SJSA1 (cell line): ENCODE measurements around the gene FARS2. TPM values are rescaled to one million over a fixed set of nuclear protein-coding genes. Genes with fewer than 3 reads are reported as not detected.

Source experiments
- DNase-seq, 2 experiments: peaks; one replicate each; pipeline ENCODE4 v3.0.0-alpha.2; 2015 to 2020; ENCODE audit warnings: low spot score in 2 of 2, low read depth in 1 of 2
- H3K27ac ChIP-seq: fragments of 250-450 bp; sonication (Bioruptor Pico); 2 replicates; pipeline ENCODE4 v1.5.1; 2020; ENCODE audit warnings: mild to moderate bottlenecking, moderate library complexity
- H3K27me3 ChIP-seq: fragments of 250-450 bp; sonication (Bioruptor Pico); replicated peaks from 2 replicates; pipeline ENCODE4 v1.5.1; 2020; ENCODE audit warnings: mild to moderate bottlenecking, moderate library complexity
- H3K36me3 ChIP-seq: fragments of 250-450 bp; sonication (Bioruptor Pico); 2 replicates; pipeline ENCODE4 v1.5.1; 2020; ENCODE audit warnings: mild to moderate bottlenecking
- H3K4me1 ChIP-seq: fragments of 250-450 bp; sonication (Bioruptor Pico); replicated peaks from 2 replicates; pipeline ENCODE4 v1.6.1; 2021; ENCODE audit warnings: mild to moderate bottlenecking
- H3K4me3 ChIP-seq: fragments of 250-450 bp; sonication (Bioruptor Pico); 2 replicates; pipeline ENCODE4 v1.5.1; 2020; ENCODE audit warnings: mild to moderate bottlenecking
- H3K9me3 ChIP-seq: fragments of 250-450 bp; sonication (Bioruptor Pico); replicated peaks from 2 replicates; pipeline ENCODE4 v1.5.1; 2020; ENCODE audit warnings: mild to moderate bottlenecking
- total RNA-seq: library from RNA; depleted of rRNA; stranded (reverse); fragments of >200 nt; shearing (Covaris generic); gene quantifications from 2 replicates; pipeline ENCODE4 v1.2.3, GENCODE V29; 2014

Gene FARS2
- total RNA-seq, 1 experiment from 2014 or later, result 13.3 TPM

DNA sequence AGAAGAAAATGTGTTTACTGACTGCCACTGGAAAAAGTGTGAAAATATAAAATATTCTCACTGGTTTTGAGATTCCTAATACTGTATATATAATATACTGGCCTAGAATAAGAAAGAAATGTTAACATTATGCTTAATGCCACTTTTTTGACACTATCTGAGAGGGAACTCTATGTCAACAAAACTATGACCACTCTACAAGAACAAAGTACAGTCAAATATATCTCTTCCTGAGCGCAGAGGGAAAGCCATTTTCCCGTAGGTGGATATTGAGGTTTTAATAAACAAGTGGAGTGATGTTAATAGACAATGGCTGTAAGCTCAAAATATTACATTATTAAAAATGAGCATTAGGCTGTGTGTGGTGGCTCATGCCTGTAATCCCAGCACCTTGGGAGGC lies 25.5 kb upstream of the FARS2 start:
- Histone ChIP-seq H3K36me3 (0 out of 2 replicates have a peak, but pooled peaks cover 7% of the 10 kb centered on the region), H3K27me3 (no peaks in the 10 kb centered on the region), H3K4me1 (peaks cover 15% of the 10 kb centered on the region), H3K4me3 (no peak overlapping the region), H3K9me3 (no peaks in the 10 kb centered on the region), H3K27ac (no peak overlapping the region)
- DNase-seq, result no peak

DNA sequence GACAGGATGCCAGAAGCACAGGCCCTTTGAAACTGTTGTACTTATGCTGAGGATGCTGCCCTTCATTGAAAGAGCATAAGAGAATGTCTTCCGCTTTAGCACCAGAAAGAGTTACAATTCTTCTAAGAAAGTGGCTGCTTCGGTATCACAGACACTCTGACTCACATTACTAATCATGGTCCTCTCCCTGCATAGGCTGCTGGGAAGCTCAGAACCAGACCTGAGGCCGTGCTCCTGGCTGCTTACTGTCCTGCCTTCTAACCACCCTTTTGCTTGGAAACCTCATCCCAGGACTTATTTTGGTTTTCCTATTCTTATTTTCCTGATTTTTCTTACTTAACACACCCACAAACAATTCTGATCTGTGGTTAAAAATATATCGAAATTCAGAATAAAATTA lies 23.5 kb upstream of the FARS2 start:
- H3K27ac ChIP-seq, result no peak overlapping the region
- H3K27me3 ChIP-seq, result no peaks in the 10 kb centered on the region
- no peaks in the 10 kb centered on the region for H3K4me1 ChIP-seq
- H3K4me3 ChIP-seq, result no peak overlapping the region
- H3K36me3 ChIP-seq, result 0 out of 2 replicates have a peak, but pooled peaks cover 7% of the 10 kb centered on the region
- no peaks in the 10 kb centered on the region for H3K9me3 ChIP-seq
- no peak for DNase-seq

DNA sequence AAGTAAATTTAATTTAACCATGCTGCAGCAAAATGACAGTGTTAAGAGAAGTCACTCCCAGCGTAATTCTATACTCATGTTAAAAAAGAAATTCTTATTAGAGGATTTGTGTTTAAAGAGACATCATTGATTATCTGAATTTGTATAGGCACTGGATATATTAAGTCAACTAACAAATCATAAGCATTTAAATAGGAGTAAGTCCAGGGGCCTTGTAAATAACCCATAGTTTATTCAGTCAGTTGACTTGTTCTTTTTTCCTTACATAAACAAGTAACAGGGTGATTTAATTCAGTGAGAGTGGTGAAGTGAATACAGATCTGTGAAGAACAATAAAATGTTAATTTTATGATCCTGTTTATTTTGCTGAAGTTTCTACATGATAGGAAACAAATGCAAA lies 23.0 kb upstream of the FARS2 start:
- no peaks in the 10 kb centered on the region for H3K27me3 ChIP-seq
- H3K4me1 ChIP-seq, result no peaks in the 10 kb centered on the region
- H3K27ac ChIP-seq, result no peak overlapping the region

DNA sequence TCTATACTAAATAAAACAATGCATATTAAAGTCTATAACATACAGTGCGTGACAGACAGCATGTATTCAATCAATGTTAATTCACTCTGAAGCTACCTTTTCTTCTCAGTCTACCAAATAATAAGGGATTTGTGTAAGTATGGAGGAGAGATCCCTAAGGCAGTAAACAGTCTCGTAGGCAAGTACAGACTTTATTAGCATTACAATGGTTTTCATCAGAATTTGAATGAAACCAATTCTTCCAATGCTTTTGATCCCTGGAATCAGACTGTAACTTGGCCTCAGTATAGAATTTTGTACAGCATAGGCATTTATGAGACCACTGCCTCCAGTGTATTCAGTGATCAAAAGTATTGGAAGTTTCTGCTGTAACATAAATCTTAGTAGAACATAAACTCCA lies 20.1 kb upstream of the FARS2 start:
- Histone ChIP-seq H3K9me3 (no peaks in the 10 kb centered on the region), H3K4me3 (no peak overlapping the region), H3K4me1 (peaks cover 5% of the 10 kb centered on the region), H3K27me3 (no peaks in the 10 kb centered on the region), H3K36me3 (peaks cover 4% of the 10 kb centered on the region; the same call in 1 of the 2 replicates), H3K27ac (no peak overlapping the region)
- DNase-seq, result no peak

More for the DNA sequence above, 23.0 kb upstream of the FARS2 start:
- H3K36me3 ChIP-seq, result 0 out of 2 replicates have a peak, but pooled peaks cover 7% of the 10 kb centered on the region
- no peaks in the 10 kb centered on the region for H3K9me3 ChIP-seq
- no peak overlapping the region for H3K4me3 ChIP-seq
- DNase-seq, result no peak

DNA sequence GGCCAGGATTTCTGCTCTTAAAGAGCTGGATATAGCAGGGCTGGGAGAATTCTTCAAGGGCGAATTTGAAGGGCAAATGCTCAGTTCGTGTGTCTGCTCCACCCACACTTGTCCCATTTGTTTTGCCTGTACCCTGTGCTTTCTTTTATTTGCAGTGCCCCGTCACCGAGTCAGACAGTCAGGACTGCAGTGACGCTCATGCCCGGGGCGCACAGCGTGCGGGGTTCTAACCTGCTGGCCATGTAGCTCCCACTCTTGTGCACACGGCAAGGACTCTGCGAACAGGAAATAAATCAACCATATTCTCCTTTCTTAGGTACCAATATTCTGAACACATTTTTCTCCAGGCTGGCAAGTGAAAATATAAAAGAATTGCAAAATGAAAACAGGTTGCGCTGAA lies 18.2 kb upstream of the FARS2 start:
- Histone ChIP-seq H3K27me3 (no peaks in the 10 kb centered on the region), H3K36me3 (peaks cover 4% of the 10 kb centered on the region; the same call in 1 of the 2 replicates), H3K27ac (no peak overlapping the region), H3K4me1 (peaks cover 17% of the 10 kb centered on the region), H3K9me3 (no peaks in the 10 kb centered on the region), H3K4me3 (no peak overlapping the region)
- DNase-seq, result no peak

DNA sequence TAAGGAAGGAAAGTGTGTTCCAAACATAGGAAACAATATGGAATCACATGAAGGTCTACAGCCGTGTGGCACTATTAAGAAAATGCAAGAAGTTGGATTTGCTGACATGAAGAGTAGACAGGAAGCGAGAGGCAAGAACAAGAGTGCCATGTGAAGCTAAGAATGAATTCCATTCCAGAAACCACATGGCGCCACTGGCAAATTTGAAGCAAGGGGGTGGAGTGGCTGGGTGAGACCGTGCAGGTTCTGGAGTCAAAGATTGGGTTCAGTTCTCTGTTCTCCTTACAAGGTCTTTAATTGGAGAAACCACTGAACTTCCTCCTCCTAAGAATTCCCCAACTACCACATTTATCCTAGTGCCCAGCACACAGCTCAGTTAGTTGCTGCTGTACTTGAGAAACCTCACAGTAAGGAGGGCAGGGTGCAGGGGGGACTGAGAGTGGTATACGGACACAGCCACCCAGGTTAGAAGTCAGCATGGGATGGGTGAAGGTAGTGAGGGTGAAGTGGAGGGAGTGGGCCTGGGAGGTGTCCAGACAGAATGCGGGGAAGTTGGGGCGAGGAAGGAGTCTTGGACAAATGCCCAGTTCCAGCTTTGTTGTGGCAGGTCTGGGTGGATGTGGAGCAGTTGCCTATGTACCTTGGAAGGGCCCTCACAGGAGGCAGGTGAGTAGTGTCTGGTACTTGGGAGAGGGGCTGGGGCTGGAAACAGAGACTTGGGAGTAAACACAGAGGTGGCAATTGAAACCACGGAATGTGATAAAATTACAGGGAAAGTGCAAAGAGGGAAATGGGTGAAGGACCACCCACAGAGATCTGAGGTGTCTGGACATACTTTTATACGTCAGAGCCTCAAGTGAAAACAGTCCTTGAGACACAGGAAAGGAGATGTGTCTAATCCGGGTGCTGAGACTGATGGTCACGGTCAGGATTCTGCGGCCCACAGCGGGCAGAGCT lies 14.9 kb upstream of the FARS2 start:
- DNase-seq, result peak; percentile 59 to 77
- Histone ChIP-seq H3K4me3 (no peak overlapping the region), H3K27ac (no peak overlapping the region), H3K4me1 (peaks cover 17% of the 10 kb centered on the region), H3K27me3 (no peaks in the 10 kb centered on the region), H3K9me3 (no peaks in the 10 kb centered on the region), H3K36me3 (peaks cover 8% of the 10 kb centered on the region)

DNA sequence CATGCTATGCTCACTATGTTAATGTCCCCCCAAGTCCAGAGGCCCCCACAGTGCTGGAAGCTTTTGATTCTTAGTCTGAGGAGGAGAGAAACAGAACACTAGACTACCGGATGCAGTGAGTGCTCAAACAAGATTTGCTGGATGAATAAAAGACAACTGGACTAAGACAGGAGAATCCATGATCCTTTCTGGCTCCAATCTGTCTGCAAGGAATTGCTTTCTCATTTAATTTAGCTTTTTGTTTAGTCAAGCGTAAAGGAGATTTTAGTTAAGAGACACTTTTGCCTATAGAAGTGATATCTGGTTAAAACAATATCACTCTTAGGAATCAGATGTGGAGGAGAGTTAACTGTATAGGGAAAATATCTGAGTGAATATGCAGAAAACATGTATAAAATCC lies 14.1 kb upstream of the FARS2 start:
- peaks cover 17% of the 10 kb centered on the region for H3K4me1 ChIP-seq
- H3K9me3 ChIP-seq, result no peaks in the 10 kb centered on the region
- DNase-seq, result no peak
- H3K27ac ChIP-seq, result no peak overlapping the region
- H3K27me3 ChIP-seq, result no peaks in the 10 kb centered on the region
- H3K4me3 ChIP-seq, result no peak overlapping the region
- H3K36me3 ChIP-seq, result peaks cover 8% of the 10 kb centered on the region

DNA sequence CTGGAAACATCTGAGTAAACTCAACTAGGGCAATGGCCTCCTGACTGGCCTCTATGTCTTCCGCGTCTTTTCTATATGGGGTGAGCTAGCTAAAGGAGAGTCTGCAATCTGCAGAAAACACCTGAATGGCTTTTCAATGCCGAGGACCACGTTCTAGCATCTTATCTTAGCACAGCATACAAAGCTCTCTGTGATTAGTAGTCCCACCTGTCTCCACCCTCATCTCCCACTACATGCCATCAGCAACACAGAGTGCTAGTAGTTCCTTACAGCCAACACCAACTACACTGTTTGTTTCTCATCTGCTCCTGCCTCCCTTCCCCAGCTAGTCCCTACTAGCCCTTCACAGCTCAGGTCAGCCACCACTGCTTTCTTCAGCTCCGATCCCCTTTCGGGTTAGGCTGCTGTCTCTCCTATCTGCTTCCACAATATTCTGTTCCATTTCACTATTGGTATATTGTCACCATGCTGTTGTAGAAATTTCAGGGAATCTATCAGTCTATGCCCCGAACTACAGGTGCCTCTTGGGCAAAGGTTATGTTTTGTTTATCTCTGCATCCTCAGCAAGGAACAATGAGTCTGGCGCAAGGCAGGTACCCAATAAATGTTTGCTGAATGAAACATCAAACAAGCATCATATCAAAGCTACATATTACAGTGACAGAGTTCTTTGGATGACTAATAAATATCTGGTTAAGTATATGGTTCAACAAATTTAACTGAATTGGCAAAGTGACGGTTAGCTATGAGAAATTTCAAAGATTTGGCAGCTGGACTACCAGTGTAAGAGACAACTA lies 12.8 kb upstream of the FARS2 start:
- DNase-seq, result no peak
- Histone ChIP-seq H3K27me3 (no peaks in the 10 kb centered on the region), H3K9me3 (no peaks in the 10 kb centered on the region), H3K4me3 (no peak overlapping the region), H3K27ac (no peak overlapping the region), H3K4me1 (peaks cover 17% of the 10 kb centered on the region), H3K36me3 (peaks cover 13% of the 10 kb centered on the region)

DNA sequence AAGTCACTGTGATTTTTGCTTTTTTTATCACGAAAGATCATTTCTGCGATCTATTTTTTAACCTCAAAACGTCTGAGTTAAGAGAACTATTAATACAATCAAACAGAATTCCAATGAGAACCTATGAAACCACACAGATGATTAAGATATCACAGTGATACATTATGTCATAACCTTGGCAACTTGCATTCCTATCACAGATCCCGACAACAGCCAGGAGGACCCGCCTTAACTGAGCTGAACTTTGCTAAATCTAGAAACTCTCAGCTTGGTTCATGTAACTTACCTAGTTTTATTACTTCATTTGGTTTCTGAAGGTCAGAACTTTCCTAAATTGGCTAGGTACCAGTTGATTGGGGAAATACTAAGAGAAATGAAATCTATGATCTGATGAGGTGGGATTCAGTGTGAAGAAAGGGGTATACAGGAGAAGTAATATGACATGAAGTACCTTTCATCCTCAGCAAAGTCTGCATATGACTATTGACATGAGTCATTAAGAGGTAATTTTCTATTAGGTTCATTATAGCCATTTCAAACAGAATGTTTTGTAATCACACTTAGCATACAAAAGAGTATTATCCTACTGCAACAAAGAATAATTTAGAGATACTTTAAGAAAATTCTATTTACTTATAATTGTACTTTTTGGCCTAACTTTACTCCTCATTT lies 11.7 kb upstream of the FARS2 start:
- no peaks in the 10 kb centered on the region for H3K27me3 ChIP-seq

DNA sequence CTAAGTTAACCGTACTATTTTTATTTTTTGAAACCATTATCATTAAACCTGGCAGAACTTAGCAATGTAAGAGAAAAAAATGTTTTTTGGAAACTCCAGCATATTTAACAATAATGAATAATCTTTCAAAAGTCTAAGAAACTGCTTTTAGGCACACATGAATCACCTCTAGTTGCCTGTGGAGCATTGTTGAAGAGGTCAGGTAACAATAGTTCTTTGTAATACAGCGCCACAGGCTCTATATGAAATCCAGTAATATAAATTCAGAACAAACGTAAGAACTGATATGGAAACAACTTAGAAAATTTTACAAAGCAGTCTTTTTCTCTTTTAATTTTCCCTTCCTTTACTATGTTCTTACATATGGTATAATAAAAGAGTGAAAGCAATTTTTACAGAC lies 10.9 kb upstream of the FARS2 start:
- no peak for DNase-seq
- Histone ChIP-seq H3K27ac (no peak overlapping the region), H3K27me3 (no peaks in the 10 kb centered on the region), H3K4me1 (peaks cover 17% of the 10 kb centered on the region), H3K9me3 (no peaks in the 10 kb centered on the region), H3K36me3 (peaks cover 12% of the 10 kb centered on the region), H3K4me3 (no peak overlapping the region)

More for the DNA sequence above, 11.7 kb upstream of the FARS2 start:
- H3K9me3 ChIP-seq, result no peaks in the 10 kb centered on the region
- H3K4me3 ChIP-seq, result no peak overlapping the region
- H3K4me1 ChIP-seq, result peaks cover 17% of the 10 kb centered on the region
- DNase-seq, result no peak
- H3K27ac ChIP-seq, result no peak overlapping the region
- peaks cover 14% of the 10 kb centered on the region for H3K36me3 ChIP-seq

DNA sequence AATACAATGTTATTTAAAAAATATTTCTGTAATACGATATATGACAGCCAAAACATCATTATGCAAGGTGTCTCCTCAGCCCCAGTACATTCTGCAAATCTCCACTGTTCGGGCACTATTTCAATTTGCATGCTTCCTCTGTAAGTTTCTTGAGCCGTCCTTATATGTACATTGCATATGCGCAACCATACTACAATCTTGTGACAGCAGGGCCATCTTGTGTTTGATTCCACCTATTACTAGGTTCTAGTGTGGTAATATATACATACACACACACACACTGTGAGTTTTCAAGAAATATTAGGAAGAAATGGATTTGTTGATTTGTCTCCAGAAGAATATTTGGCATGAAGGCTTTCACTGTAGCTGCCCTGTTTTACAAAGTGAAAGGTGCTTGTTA lies 10.4 kb upstream of the FARS2 start:
- Histone ChIP-seq H3K4me1 (peaks cover 16% of the 10 kb centered on the region), H3K27me3 (no peaks in the 10 kb centered on the region), H3K36me3 (peaks cover 12% of the 10 kb centered on the region), H3K9me3 (no peaks in the 10 kb centered on the region), H3K27ac (no peak overlapping the region), H3K4me3 (no peak overlapping the region)
- no peak for DNase-seq

DNA sequence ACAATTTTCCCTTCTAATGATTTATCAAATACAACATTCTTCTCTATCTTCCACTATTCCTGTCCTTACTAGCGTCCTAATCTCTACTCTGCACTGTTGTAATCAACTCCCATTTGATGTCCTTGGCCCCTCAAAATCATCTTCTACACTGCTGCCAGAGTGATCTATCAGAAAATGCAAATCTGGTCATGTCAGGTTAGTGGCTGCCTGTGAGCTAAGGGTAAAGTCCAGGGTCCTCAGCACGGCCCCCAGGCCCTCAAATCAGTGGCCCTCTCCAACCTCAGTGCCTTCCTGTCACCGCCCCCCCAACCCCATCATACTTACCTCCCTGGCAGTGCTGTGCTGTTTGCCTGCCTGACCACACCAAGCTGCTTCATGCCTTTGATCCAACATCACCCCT lies 4.4 kb upstream of the FARS2 start:
- no peak overlapping the region for H3K27ac ChIP-seq
- no peaks in the 10 kb centered on the region; the same call in 1 of the 2 replicates for H3K9me3 ChIP-seq
- DNase-seq, result no peak
- H3K4me1 ChIP-seq, result peaks cover 7% of the 10 kb centered on the region; the same call in 1 of the 2 replicates
- no peaks in the 10 kb centered on the region for H3K27me3 ChIP-seq
- no peak overlapping the region for H3K4me3 ChIP-seq
- H3K36me3 ChIP-seq, result peaks cover 12% of the 10 kb centered on the region

DNA sequence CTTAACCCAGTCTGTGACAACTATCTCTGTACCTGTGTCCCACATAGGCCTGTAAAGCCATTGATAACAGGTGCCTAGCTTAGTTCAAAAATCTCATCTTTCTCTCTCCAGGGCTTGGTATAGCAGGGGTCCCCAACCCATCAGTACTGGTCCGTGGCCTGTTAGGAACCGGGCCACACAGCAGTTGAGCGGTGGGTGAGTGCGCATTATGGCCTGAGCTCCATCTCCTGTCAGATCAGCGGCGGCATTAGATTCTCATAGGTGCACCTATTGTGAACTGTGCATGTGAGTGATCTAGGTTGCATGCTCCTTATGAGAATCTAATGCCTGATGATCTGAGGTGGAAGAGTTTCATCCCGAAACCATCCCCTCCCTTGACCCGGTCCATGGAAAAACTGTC lies 3.9 kb upstream of the FARS2 start:
- Histone ChIP-seq H3K9me3 (no peaks in the 10 kb centered on the region; the same call in 1 of the 2 replicates), H3K4me3 (no peak overlapping the region), H3K4me1 (peaks cover 10% of the 10 kb centered on the region), H3K27me3 (no peaks in the 10 kb centered on the region), H3K27ac (no peak overlapping the region), H3K36me3 (peaks cover 12% of the 10 kb centered on the region)
- DNase-seq, result no peak
